DND-41 (cell line): ENCODE measurements around the gene GRID1.

Experiments used
- ATAC-seq: fragments of 200-7000 bp; cut with Tn5 transposase; 3 replicates; pipeline ENCODE4 v1.9.1; 2021; ENCODE audit warnings: low read depth; ENCODE audit not compliant: insufficient read depth
- DNase-seq: peaks from one replicate; pipeline ENCODE4 v3.0.0-alpha.2; 2020
- H2AFZ ChIP-seq: 2 replicates; pipeline ENCODE4 v1.6.0; 2012; ENCODE audit warnings: low read depth, low read length
- H3K27ac ChIP-seq: 2 replicates; pipeline ENCODE4 v1.5.1; 2012; ENCODE audit warnings: low read length, inconsistent platforms
- H3K27me3 ChIP-seq: fragments of 200-600 bp; sonication (generic); 2 replicates; pipeline ENCODE4 v1.6.0; 2012; ENCODE audit warnings: low read length, mild to moderate bottlenecking, inconsistent platforms; ENCODE audit not compliant: insufficient read depth, poor library complexity
- H3K36me3 ChIP-seq: 2 replicates; pipeline ENCODE4 v1.5.1; 2012; ENCODE audit warnings: low read length, inconsistent platforms; ENCODE audit not compliant: insufficient read depth
- H3K4me1 ChIP-seq: 2 replicates; pipeline ENCODE4 v1.5.1; 2012; ENCODE audit warnings: mild to moderate bottlenecking, low read length; ENCODE audit not compliant: insufficient read depth
- H3K4me2 ChIP-seq: 2 replicates; pipeline ENCODE4 v1.6.0; 2012; ENCODE audit warnings: mild to moderate bottlenecking, moderate library complexity, low read length, inconsistent platforms; ENCODE audit not compliant: insufficient read depth
- H3K4me3 ChIP-seq, 2 experiments: fragments of 200-600 bp in 1 of 2; shearing (Covaris generic) in 1 of 2; 2 replicates each; pipeline ENCODE4 v1.5.1; 2012 to 2016; ENCODE audit warnings: inconsistent platforms in 2 of 2, low read length in 2 of 2, mild to moderate bottlenecking in 2 of 2, low read depth in 1 of 2, moderate library complexity in 1 of 2
- H3K79me2 ChIP-seq: 2 replicates; pipeline ENCODE4 v1.6.0; 2012; ENCODE audit warnings: low read length, inconsistent platforms; ENCODE audit not compliant: insufficient read depth
- H3K9ac ChIP-seq: 2 replicates; pipeline ENCODE4 v1.6.0; 2012; ENCODE audit warnings: low read depth, mild to moderate bottlenecking, inconsistent platforms, low read length, moderate library complexity
- H3K9me3 ChIP-seq: 2 replicates; pipeline ENCODE4 v1.5.1; 2012; ENCODE audit warnings: low read length, moderate library complexity, mild to moderate bottlenecking, inconsistent platforms; ENCODE audit not compliant: insufficient read depth, severe bottlenecking
- H4K20me1 ChIP-seq: 2 replicates; pipeline ENCODE4 v1.6.0; 2012; ENCODE audit warnings: low read length; ENCODE audit not compliant: insufficient read depth
- CTCF ChIP-seq: IDR thresholded peaks from 2 replicates; pipeline ENCODE4 v1.5.1; 2012; ENCODE audit warnings: borderline replicate concordance, low read length, moderate library complexity, mild to moderate bottlenecking; ENCODE audit not compliant: poor library complexity, severe bottlenecking; ENCODE audit errors: extremely low read depth
- EZH2 ChIP-seq: IDR thresholded peaks from 3 replicates; pipeline ENCODE4 v1.6.1; 2012; ENCODE audit warnings: borderline replicate concordance, low read depth, mild to moderate bottlenecking, moderate library complexity, low read length, inconsistent platforms; ENCODE audit not compliant: severe bottlenecking

GRID1 gene

GRCh38 chr10:86211691-86212390 lies 154.8 kb downstream of the GRID1 start:
- Histone ChIP-seq H3K36me3 (no peaks in the 10 kb centered on the region), H3K4me1 (no peaks in the 10 kb centered on the region), H4K20me1 (0 out of 2 replicates have a peak, but pooled peaks cover 3% of the 10 kb centered on the region), H3K79me2 (no peaks in the 10 kb centered on the region), H2AFZ (no peak overlapping the region), H3K4me2 (no peak overlapping the region), H3K4me3 (no peak overlapping the region), H3K27ac (no peak overlapping the region), H3K9ac (no peak overlapping the region), H3K9me3 (no peaks in the 10 kb centered on the region), H3K27me3 (no peaks in the 10 kb centered on the region)
- no peak for TF ChIP-seq EZH2
- no peak for DNase-seq
- no peak for ATAC-seq

- ATAC-seq (no peak), DNase-seq (no peak)
- Histone ChIP-seq H4K20me1 (0 out of 2 replicates have a peak, but pooled peaks cover 4% of the 10 kb centered on the region), H3K4me1 (no peaks in the 10 kb centered on the region), H3K36me3 (no peaks in the 10 kb centered on the region), H3K79me2 (no peaks in the 10 kb centered on the region), H3K27me3 (no peaks in the 10 kb centered on the region), H3K9me3 (no peaks in the 10 kb centered on the region), H3K9ac (no peak overlapping the region), H3K27ac (no peak overlapping the region), H3K4me3 (no peak overlapping the region), H2AFZ (no peak overlapping the region), H3K4me2 (no peak overlapping the region)
- TF ChIP-seq EZH2 = no peak
- TF ChIP-seq CTCF = no peak
These were observed 156.2 kb downstream of the GRID1 start for GRCh38 chr10:86210416-86210815.

DNA sequence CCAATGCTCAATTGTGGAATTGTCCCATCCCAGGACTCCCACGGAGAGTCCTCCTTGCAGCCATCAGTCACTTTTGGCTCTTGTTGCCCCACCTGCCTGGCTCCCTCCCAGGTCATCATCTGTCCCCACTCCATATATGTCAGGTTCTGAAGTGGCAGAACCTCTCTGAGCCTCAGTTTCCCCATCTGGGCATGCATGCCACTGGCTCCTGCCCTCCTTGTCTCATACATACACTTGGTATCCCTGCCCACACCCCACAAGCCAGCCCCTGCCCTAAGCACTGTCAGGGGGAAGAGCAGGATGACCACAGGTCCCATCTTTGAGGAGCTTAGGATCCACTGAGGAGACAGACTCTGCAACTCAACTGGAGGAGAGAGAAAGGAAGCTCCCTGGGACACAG lies 156.9 kb downstream of the GRID1 start:
- H3K27ac ChIP-seq = no peak overlapping the region
- 0 out of 2 replicates have a peak, but pooled peaks cover 4% of the 10 kb centered on the region for H4K20me1 ChIP-seq
- no peaks in the 10 kb centered on the region for H3K4me1 ChIP-seq
- H3K4me2 ChIP-seq = no peak overlapping the region
- no peaks in the 10 kb centered on the region for H3K79me2 ChIP-seq
- no peak for DNase-seq
- TF ChIP-seq EZH2 (no peak), CTCF (no peak)
- no peaks in the 10 kb centered on the region for H3K9me3 ChIP-seq
- H2AFZ ChIP-seq = no peak overlapping the region
- no peak overlapping the region for H3K4me3 ChIP-seq
- no peaks in the 10 kb centered on the region for H3K27me3 ChIP-seq
- H3K9ac ChIP-seq = no peak overlapping the region
- H3K36me3 ChIP-seq = no peaks in the 10 kb centered on the region
- ATAC-seq = no peak

DNA sequence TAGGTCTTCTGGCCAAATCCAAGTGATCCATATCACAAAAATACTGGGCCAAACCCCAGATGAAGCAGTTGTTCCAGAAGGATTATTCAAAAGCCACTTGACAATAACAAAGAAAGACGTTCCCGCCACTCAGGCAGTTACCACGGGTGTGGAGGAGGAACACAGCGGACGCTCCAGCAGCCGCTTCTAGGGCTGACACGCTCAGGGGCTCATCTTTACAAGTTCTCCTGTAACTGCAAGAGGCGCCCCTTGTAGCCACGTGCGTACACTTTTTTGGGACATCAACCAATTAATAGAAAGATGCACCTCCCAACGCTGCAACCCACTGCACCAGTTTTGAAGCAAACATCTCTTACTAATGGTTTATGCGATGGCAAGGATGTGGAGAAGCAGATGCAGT lies 159.4 kb downstream of the GRID1 start:
- ATAC-seq (no peak), DNase-seq (no peak)
- Histone ChIP-seq H3K4me2 (no peak overlapping the region), H3K9me3 (no peaks in the 10 kb centered on the region), H2AFZ (no peak overlapping the region), H3K27me3 (no peaks in the 10 kb centered on the region), H3K4me3 (no peak overlapping the region), H4K20me1 (0 out of 2 replicates have a peak, but pooled peaks cover 4% of the 10 kb centered on the region), H3K4me1 (no peaks in the 10 kb centered on the region), H3K79me2 (no peaks in the 10 kb centered on the region), H3K36me3 (no peaks in the 10 kb centered on the region), H3K9ac (no peak overlapping the region), H3K27ac (no peak overlapping the region)
- TF ChIP-seq CTCF = no peak
- no peak for TF ChIP-seq EZH2
